Endodermal cell (in vitro differentiated cells): ENCODE measurements around the gene COLEC12. TPM values are rescaled to one million over a fixed set of nuclear protein-coding genes. Genes with fewer than 3 reads are reported as not detected.
A peak's percentile ranks its signal among the peaks of the same experiment; 100 is the strongest.

Experiments
- DNase-seq: peaks from one replicate; pipeline ENCODE4 v3.0.0-alpha.2; 2017
- H3K27ac ChIP-seq: 2 replicates; pipeline ENCODE4 v1.5.1; 2013; ENCODE audit warnings: mild to moderate bottlenecking, low read depth, low read length, moderate library complexity
- H3K27me3 ChIP-seq: 2 replicates; pipeline ENCODE4 v1.6.1; 2013; ENCODE audit warnings: mild to moderate bottlenecking, low read length, moderate library complexity; ENCODE audit not compliant: insufficient read depth, control insufficient read depth, poor library complexity, severe bottlenecking
- H3K36me3 ChIP-seq: 2 replicates; pipeline ENCODE4 v1.7.0; 2013; ENCODE audit warnings: mild to moderate bottlenecking, low read length, moderate library complexity; ENCODE audit not compliant: control insufficient read depth, insufficient read depth
- H3K4me1 ChIP-seq: one replicate; pipeline ENCODE4 v1.7.0; 2013; ENCODE audit warnings: low read length; ENCODE audit not compliant: control insufficient read depth, insufficient read depth
- H3K4me3 ChIP-seq: 2 replicates; pipeline ENCODE4 v1.5.1; 2013; ENCODE audit warnings: mild to moderate bottlenecking, low read length, moderate library complexity
- H3K9ac ChIP-seq: 2 replicates; pipeline ENCODE4 v1.6.1; 2013; ENCODE audit warnings: mild to moderate bottlenecking, low read length, moderate library complexity; ENCODE audit not compliant: poor library complexity, severe bottlenecking; ENCODE audit errors: extremely low read depth
- H3K9me3 ChIP-seq: 2 replicates; pipeline ENCODE4 v1.6.1; 2013; ENCODE audit warnings: mild to moderate bottlenecking, low read length, moderate library complexity; ENCODE audit not compliant: control insufficient read depth
- H3K27ac Mint-ChIP-seq: 2 replicates; pipeline ENCODE4 v1.8.0; 2020; ENCODE audit warnings: mixed read lengths
- H3K27me3 Mint-ChIP-seq: 2 replicates; pipeline ENCODE4 v1.8.0; 2021; ENCODE audit warnings: mild to moderate bottlenecking, mixed read lengths; ENCODE audit not compliant: insufficient read depth
- H3K36me3 Mint-ChIP-seq: 2 replicates; pipeline ENCODE4 v1.8.0; 2020; ENCODE audit warnings: low read depth, mixed read lengths
- H3K4me1 Mint-ChIP-seq: 2 replicates; pipeline ENCODE4 v1.8.0; 2020; ENCODE audit warnings: mixed read lengths
- H3K4me3 Mint-ChIP-seq: 2 replicates; pipeline ENCODE4 v1.8.0; 2020; ENCODE audit warnings: mild to moderate bottlenecking, moderate library complexity, mixed read lengths
- H3K9me3 Mint-ChIP-seq: 2 replicates; pipeline ENCODE4 v1.8.0; 2020; ENCODE audit warnings: mild to moderate bottlenecking, mixed read lengths
- CTCF ChIP-seq: fragments of 200-600 bp; sonication (generic); conservative IDR thresholded peaks from 2 replicates; pipeline ENCODE4 v1.5.0; 2021; ENCODE audit warnings: antibody characterized with exemption, mild to moderate bottlenecking
- WGBS, 2 experiments: methylation state at CpG; one replicate each; pipeline versions ENCODE4 v1.1.5 to v1.1.7; 2013; ENCODE audit warnings: missing lambda C conversion rate in 2 of 2, mixed read lengths in 1 of 2; ENCODE audit not compliant: insufficient coverage in 1 of 2, insufficient read length in 1 of 2; 5-methylcytosine and 5-hydroxymethylcytosine counted together
- total RNA-seq, 2 donors: library from RNA; stranded (reverse); fragmentation: NEBNext Ultra II Directional in 1 of 2; extraction: Animal tissue kit (Norgen Biotek cat#: 25700) in 1 of 2; gene quantifications; 2 replicates in 1 of 2; 3 replicates in 1 of 2; pipeline ENCODE4 v1.2.1, GENCODE V29; 2021

Gene COLEC12
- total RNA-seq, 2 donors from 2014 or later, result 123 TPM

GRCh38 chr18:495452-495851, 5.0 kb downstream of the COLEC12 start:
- no peaks in the 10 kb centered on the region for H3K9me3 Mint-ChIP-seq
- H3K36me3 ChIP-seq, result peaks cover 30% of the 10 kb centered on the region
- peaks cover 33% of the 10 kb centered on the region for H3K4me1 ChIP-seq
- no peak for TF ChIP-seq CTCF
- no peak overlapping the region for H3K27ac ChIP-seq
- peaks cover 7% of the 10 kb centered on the region for H3K36me3 Mint-ChIP-seq
- no peak overlapping the region for H3K27ac Mint-ChIP-seq
- no peak overlapping the region for H3K9ac ChIP-seq
- DNase-seq, result no peak
- peaks cover 46% of the 10 kb centered on the region for H3K4me1 Mint-ChIP-seq
- H3K4me3 ChIP-seq, result peak overlapping the region; percentile 67
- no peaks in the 10 kb centered on the region for H3K9me3 ChIP-seq
- peaks cover 19% of the 10 kb centered on the region for H3K27me3 Mint-ChIP-seq
- no peaks in the 10 kb centered on the region for H3K27me3 ChIP-seq
- 87 to 96% methylated on average over 6 of the region's 7 CpGs for WGBS, 2 experiments
- no peak overlapping the region for H3K4me3 Mint-ChIP-seq

- Mint-ChIP-seq H3K27me3 (peaks cover 18% of the 10 kb centered on the region), H3K4me1 (peaks cover 50% of the 10 kb centered on the region), H3K9me3 (no peaks in the 10 kb centered on the region), H3K36me3 (peaks cover 7% of the 10 kb centered on the region), H3K27ac (no peak overlapping the region), H3K4me3 (no peak overlapping the region)
- Histone ChIP-seq H3K4me1 (peaks cover 36% of the 10 kb centered on the region), H3K27me3 (no peaks in the 10 kb centered on the region), H3K9me3 (no peaks in the 10 kb centered on the region), H3K27ac (no peak overlapping the region), H3K36me3 (peaks cover 30% of the 10 kb centered on the region), H3K9ac (no peak overlapping the region), H3K4me3 (peak overlapping the region; percentile 67)
- DNase-seq, result no peak
- 86 to 96% methylated on average over 1 of the region's 1 CpG for WGBS, 2 experiments
- no peak for TF ChIP-seq CTCF
Measured at GRCh38 chr18:495017-495416, 5.5 kb downstream of the COLEC12 start.

- Histone ChIP-seq H3K4me1 (peaks cover 36% of the 10 kb centered on the region), H3K27me3 (no peaks in the 10 kb centered on the region), H3K4me3 (peak overlapping the region; percentile 67), H3K36me3 (peaks cover 30% of the 10 kb centered on the region), H3K9ac (no peak overlapping the region), H3K27ac (no peak overlapping the region), H3K9me3 (no peaks in the 10 kb centered on the region)
- 54 to 74% methylated on average over 2 to 5 of the region's 5 CpGs for WGBS, 2 experiments
- H3K36me3 Mint-ChIP-seq, result peaks cover 7% of the 10 kb centered on the region
- no peak for DNase-seq
- H3K4me3 Mint-ChIP-seq, result peak overlapping the region; percentile 22
- H3K4me1 Mint-ChIP-seq, result peaks cover 57% of the 10 kb centered on the region
- H3K9me3 Mint-ChIP-seq, result no peaks in the 10 kb centered on the region
- peak overlapping the region; percentile 72 for H3K27ac Mint-ChIP-seq
- no peak for TF ChIP-seq CTCF
- peaks cover 11% of the 10 kb centered on the region for H3K27me3 Mint-ChIP-seq
Measured at GRCh38 chr18:493986-494983, 6.2 kb downstream of the COLEC12 start.
